NCI-H1105 (cell line): ENCODE measurements around the gene RPRM.
"Not testable (repeated sequence)": the region's sequence is repeated elsewhere in the genome, so short reads cannot be mapped to it uniquely, and the experiment has no call there.

ENCODE experiments used
- DNase-seq: peaks from one replicate; lab custom pipeline; 2025; lab: John Stamatoyannopoulos, UW

The RPRM gene

GRCh38 chr2:153478289-153479261, at the start of gene RPRM:
TSS of gene RPRM (minus strand) at chr2:153478762. CDS start at chr2:153478565, 197 bp downstream.
- peak; percentile 87 for DNase-seq

- peak; percentile 52 for DNase-seq
Measured at GRCh38 chr2:153519257-153519875, 40.8 kb upstream of the RPRM start.

- DNase-seq, result no peak
Measured at GRCh38 chr2:153512331-153512730, 33.8 kb upstream of the RPRM start.

GRCh38 chr2:153510996-153511395, 32.4 kb upstream of the RPRM start:
- DNase-seq, result no peak

GRCh38 chr2:153509133-153509532, 30.6 kb upstream of the RPRM start:
- DNase-seq, result no peak

GRCh38 chr2:153506499-153506898, 27.9 kb upstream of the RPRM start:
- DNase-seq, result not testable (repeated sequence)

- no peak for DNase-seq
Measured at GRCh38 chr2:153499439-153499838, 20.9 kb upstream of the RPRM start.

- no peak for DNase-seq
Measured at GRCh38 chr2:153497938-153498629, 19.5 kb upstream of the RPRM start.

- DNase-seq, result no peak
Measured at GRCh38 chr2:153495725-153496124, 17.2 kb upstream of the RPRM start.

GRCh38 chr2:153488072-153488471, 9.5 kb upstream of the RPRM start:
- no peak for DNase-seq

- DNase-seq, result no peak
Measured at GRCh38 chr2:153487448-153487847, 8.9 kb upstream of the RPRM start.

GRCh38 chr2:153479573-153479972, 1.0 kb upstream of the RPRM start:
- DNase-seq, result no peak

GRCh38 chr2:153477636-153478288, 800 bp downstream of the RPRM start:
- peak; percentile 70 for DNase-seq

GRCh38 chr2:153476816-153477635, 1.5 kb downstream of the RPRM start:
- DNase-seq, result peak; percentile 57

- DNase-seq, result no peak
Measured at GRCh38 chr2:153476491-153476815, 2.1 kb downstream of the RPRM start.

- DNase-seq, result no peak
Measured at GRCh38 chr2:153474876-153475435, 3.6 kb downstream of the RPRM start.

GRCh38 chr2:153474407-153474806, 4.2 kb downstream of the RPRM start:
- no peak for DNase-seq

GRCh38 chr2:153470867-153471266, 7.7 kb downstream of the RPRM start:
- no peak for DNase-seq

GRCh38 chr2:153464395-153464794, 14.2 kb downstream of the RPRM start:
- DNase-seq, result no peak

- no peak for DNase-seq
Measured at GRCh38 chr2:153462338-153462859, 16.2 kb downstream of the RPRM start.

- no peak for DNase-seq
Measured at GRCh38 chr2:153461453-153461852, 17.1 kb downstream of the RPRM start.
